HepG2 (cell line): ENCODE data around the gene CHRNB1. TPM values are rescaled to one million over a fixed set of nuclear protein-coding genes. Genes with fewer than 3 reads are reported as not detected.

Experiments used
- CSRNP1 ChIP-seq: sonication (generic); formaldehyde crosslinking; IDR thresholded peaks from 2 replicates; pipeline ENCODE4 v1.8.1; 2023; ENCODE audit warnings: mild to moderate bottlenecking, missing genetic modification reagents
- E2F2 ChIP-seq: sonication (generic); formaldehyde crosslinking; IDR thresholded peaks from 2 replicates; pipeline ENCODE4 v1.4.0; 2020; ENCODE audit warnings: missing genetic modification reagents, borderline replicate concordance
- KAT7 ChIP-seq: IDR thresholded peaks from 2 replicates; pipeline ENCODE4 v1.6.1; 2018; ENCODE audit warnings: borderline replicate concordance, missing compliant biosample characterization
- KMT2B ChIP-seq: IDR thresholded peaks from 2 replicates; pipeline ENCODE4 v1.6.1; 2016; ENCODE audit warnings: missing genetic modification reagents, missing compliant biosample characterization
- SMAD9 ChIP-seq: sonication (generic); formaldehyde crosslinking; IDR thresholded peaks from 2 replicates; pipeline ENCODE4 v1.5.1; 2020; ENCODE audit warnings: mild to moderate bottlenecking, missing genetic modification reagents
- SMARCC2 ChIP-seq: fragments of 450-650 bp; IDR thresholded peaks from 2 replicates; pipeline ENCODE4 v1.6.1; 2017; ENCODE audit warnings: antibody characterized with exemption, mild to moderate bottlenecking
- SNRNP70 ChIP-seq: fragments of 200-400 bp; formaldehyde crosslinking; IDR thresholded peaks from 2 replicates; pipeline ENCODE4 v1.6.1; 2017; ENCODE audit warnings: mild to moderate bottlenecking, low read depth, low read length, moderate library complexity
- TAF15 ChIP-seq: fragments of 200-400 bp; formaldehyde crosslinking; IDR thresholded peaks from one replicate; pipeline ENCODE4 v1.6.1; 2018; ENCODE audit warnings: mild to moderate bottlenecking, low read depth, low read length; ENCODE audit not compliant: poor library complexity, severe bottlenecking
- ZNF251 ChIP-seq: sonication (generic); formaldehyde crosslinking; IDR thresholded peaks from 2 replicates; pipeline ENCODE4 v1.9.0; 2021; ENCODE audit warnings: mild to moderate bottlenecking, missing genetic modification reagents
- ZNF281 ChIP-seq: sonication (generic); formaldehyde crosslinking; IDR thresholded peaks from 2 replicates; pipeline ENCODE4 v1.4.0; 2020; ENCODE audit warnings: missing genetic modification reagents, borderline replicate concordance
- polyA plus RNA-seq, 8 experiments: library from polyadenylated mRNA; depleted of rRNA in 3 of 8; stranded (reverse) in 7 of 8; unstranded in 1 of 8; fragments of >200 nt; fragmentation: Illumina TruSeq in 4 of 8; extraction: Trizol in 4 of 8; gene quantifications; 2 replicates each; pipeline versions ENCODE4 v1.2.1 to v1.2.3, GENCODE V29; 2011 to 2016; ENCODE audit warnings: low read depth in 4 of 8, missing spikeins in 1 of 8, mixed read lengths in 1 of 8; ENCODE audit not compliant: insufficient read depth in 1 of 8
- total RNA-seq, 5 experiments: library from RNA; depleted of rRNA; stranded (reverse); fragments of >200 nt; fragmentation: Illumina TruSeq; extraction: Trizol; gene quantifications; 2 replicates each; pipeline ENCODE4 v1.2.3, GENCODE V29; 2016; ENCODE audit warnings: low read depth in 1 of 5
- TF ChIP-seq, protein P1 (sequence below): IDR thresholded peaks from 2 replicates; pipeline ENCODE4 v1.6.1; 2012; ENCODE audit warnings: low read length, improper control_type of control experiment
- TF ChIP-seq, protein P2 (sequence below): sonication (generic); formaldehyde crosslinking; IDR thresholded peaks from 2 replicates; pipeline ENCODE4 v1.4.0; 2020; ENCODE audit warnings: mild to moderate bottlenecking, missing genetic modification reagents
- TF ChIP-seq, protein P3 (sequence below): sonication (generic); formaldehyde crosslinking; conservative IDR thresholded peaks from 2 replicates; pipeline ENCODE4 v1.8.0; 2022; ENCODE audit warnings: low read depth, missing genetic modification reagents

The CHRNB1 gene
- total and polyA plus RNA-seq, 2 of the 13 experiments (the other 11 are each of a cell fraction or from before 2014, with no cell fraction given): 5.4 to 33.7 TPM

- TF ChIP-seq ZNF281 (no peak), TAF15 (no peak), CSRNP1 (CRISPR knock-in tag) (no peak), KMT2B (CRISPR knock-in tag) (no peak), SMAD9 (CRISPR knock-in tag) (no peak), E2F2 (no peak), SMARCC2 (no peak), ZNF251 (CRISPR knock-in tag) (no peak), SNRNP70 (no peak), KAT7 (CRISPR knock-in tag) (no peak)
- TF ChIP-seq, protein P1, sequence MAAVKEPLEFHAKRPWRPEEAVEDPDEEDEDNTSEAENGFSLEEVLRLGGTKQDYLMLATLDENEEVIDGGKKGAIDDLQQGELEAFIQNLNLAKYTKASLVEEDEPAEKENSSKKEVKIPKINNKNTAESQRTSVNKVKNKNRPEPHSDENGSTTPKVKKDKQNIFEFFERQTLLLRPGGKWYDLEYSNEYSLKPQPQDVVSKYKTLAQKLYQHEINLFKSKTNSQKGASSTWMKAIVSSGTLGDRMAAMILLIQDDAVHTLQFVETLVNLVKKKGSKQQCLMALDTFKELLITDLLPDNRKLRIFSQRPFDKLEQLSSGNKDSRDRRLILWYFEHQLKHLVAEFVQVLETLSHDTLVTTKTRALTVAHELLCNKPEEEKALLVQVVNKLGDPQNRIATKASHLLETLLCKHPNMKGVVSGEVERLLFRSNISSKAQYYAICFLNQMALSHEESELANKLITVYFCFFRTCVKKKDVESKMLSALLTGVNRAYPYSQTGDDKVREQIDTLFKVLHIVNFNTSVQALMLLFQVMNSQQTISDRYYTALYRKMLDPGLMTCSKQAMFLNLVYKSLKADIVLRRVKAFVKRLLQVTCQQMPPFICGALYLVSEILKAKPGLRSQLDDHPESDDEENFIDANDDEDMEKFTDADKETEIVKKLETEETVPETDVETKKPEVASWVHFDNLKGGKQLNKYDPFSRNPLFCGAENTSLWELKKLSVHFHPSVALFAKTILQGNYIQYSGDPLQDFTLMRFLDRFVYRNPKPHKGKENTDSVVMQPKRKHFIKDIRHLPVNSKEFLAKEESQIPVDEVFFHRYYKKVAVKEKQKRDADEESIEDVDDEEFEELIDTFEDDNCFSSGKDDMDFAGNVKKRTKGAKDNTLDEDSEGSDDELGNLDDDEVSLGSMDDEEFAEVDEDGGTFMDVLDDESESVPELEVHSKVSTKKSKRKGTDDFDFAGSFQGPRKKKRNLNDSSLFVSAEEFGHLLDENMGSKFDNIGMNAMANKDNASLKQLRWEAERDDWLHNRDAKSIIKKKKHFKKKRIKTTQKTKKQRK: no peak
- TF ChIP-seq, protein P2, sequence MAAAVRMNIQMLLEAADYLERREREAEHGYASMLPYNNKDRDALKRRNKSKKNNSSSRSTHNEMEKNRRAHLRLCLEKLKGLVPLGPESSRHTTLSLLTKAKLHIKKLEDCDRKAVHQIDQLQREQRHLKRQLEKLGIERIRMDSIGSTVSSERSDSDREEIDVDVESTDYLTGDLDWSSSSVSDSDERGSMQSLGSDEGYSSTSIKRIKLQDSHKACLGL (CRISPR knock-in tag): no peak
- TF ChIP-seq, protein P3, sequence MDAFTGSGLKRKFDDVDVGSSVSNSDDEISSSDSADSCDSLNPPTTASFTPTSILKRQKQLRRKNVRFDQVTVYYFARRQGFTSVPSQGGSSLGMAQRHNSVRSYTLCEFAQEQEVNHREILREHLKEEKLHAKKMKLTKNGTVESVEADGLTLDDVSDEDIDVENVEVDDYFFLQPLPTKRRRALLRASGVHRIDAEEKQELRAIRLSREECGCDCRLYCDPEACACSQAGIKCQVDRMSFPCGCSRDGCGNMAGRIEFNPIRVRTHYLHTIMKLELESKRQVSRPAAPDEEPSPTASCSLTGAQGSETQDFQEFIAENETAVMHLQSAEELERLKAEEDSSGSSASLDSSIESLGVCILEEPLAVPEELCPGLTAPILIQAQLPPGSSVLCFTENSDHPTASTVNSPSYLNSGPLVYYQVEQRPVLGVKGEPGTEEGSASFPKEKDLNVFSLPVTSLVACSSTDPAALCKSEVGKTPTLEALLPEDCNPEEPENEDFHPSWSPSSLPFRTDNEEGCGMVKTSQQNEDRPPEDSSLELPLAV: no peak
Observed at GRCh38 chr17:7436556-7437368, 8.1 kb upstream of the CHRNB1 start (continued).
